GM19455 (cell line): ENCODE results near the gene ABCA4.
"Not testable (repeated sequence)": the region's sequence is repeated elsewhere in the genome, so short reads cannot be mapped to it uniquely, and the experiment has no call there.

Source experiments
- ATAC-seq: cut with Tn5 transposase; IDR thresholded peaks from one replicate; pipeline ENCODE4 v1.9.1; 2021; ENCODE audit not compliant: unreplicated experiment

ABCA4 gene

GRCh38 chr1:93960641-93961147 lies 160.3 kb downstream of the ABCA4 start:
- no peak for ATAC-seq

DNA sequence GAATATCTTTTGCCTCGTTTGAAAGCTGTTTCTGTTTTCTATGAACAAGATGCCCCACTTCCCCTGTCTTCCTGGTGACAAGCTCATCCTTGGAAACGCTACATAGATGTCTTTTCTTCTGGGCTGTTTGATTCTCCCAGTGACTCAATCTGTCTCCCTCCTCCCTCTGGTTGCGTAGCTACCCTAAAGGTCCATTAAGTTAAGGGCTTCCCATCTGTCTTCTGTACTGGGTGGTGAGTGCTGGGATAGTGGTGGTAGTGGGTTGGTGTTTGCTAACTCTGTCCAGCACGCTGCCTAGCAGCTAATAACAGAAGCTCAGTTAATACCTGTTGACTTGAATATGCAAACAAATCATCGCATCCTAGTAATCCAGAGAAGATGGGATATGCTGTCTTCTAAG lies 161.5 kb downstream of the ABCA4 start:
- ATAC-seq: no peak

DNA sequence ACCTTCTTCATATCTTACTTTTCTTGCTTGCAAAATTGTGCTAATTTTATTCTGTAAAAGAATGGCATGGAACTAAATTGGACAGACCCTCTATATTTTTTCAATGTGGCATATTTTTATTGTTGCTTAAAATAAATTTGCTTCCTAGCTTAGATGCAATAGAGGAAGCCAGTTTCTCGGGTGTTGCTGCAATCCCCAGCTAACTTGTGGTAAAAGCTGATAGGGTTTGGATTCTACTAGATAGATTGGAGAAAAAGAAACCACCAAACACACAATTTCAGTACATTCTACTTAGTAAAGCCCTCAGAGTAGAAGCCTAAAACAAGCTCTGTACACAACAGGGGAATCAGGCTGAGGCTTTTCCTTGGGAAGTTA lies 162.2 kb downstream of the ABCA4 start:
- no peak for ATAC-seq

DNA sequence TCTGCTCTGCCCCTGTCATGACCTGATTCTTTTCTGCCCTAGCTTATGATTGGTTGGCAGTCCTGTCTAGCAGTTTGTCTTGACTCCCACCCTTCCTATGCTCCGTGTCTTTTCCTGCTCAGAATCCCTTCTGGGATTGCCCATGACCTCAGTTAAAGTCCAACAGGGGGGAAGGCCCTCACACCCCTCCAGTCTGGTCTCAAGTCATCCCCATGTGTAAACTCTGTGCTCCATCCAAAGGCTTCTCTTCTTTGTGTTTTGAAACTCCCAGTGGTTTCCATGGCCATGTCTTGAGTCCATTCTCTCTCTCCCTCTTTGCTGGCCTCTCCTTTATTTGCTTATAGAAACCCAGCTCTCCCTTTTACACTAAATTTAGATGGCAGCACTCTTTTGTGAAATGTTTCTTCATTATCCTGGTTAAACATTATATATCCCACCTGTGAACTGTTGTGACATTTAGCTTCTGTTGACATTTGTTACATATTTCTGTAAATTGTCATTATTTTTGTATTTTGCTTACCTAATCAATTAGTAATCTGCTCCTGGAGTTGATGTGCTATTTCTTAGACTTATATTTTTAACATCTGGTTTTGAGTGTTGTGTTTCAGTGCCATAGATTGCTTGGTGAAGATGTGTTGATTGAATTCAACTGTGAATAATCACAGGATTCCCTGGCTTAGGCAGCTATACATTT lies 162.8 kb downstream of the ABCA4 start:
- no peak for ATAC-seq

DNA sequence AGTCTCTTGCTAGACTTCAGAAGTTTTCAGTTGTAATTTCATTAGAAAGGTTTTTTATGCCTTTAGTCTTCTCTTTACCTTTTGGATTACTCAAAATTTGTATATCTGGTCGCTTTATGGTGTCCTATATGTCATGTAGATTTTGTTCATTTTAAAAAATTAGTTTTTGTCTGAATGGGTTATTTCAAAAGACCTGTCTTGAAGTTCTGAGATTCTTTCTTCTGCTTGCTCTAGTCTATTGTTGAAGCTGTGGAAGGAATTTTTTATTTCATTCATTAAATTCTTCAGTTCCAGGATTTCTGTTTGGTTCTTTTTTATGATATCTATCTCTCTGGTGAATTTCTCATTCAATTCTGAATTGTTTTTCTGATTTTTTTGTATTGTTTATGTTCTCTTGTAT lies 165.2 kb downstream of the ABCA4 start:
- ATAC-seq: no peak

- not testable (repeated sequence) for ATAC-seq
These were observed 173.8 kb downstream of the ABCA4 start for GRCh38 chr1:93947002-93947686.
